Stimulated activated CD4-positive, alpha-beta T cell treated with anti-CD3 and anti-CD28 coated beads, Interleukin-4, amount 100 ng/mL, for 48 hours (primary cell): ENCODE results near the gene ZBTB6.
"Not testable (repeated sequence)": the region's sequence is repeated elsewhere in the genome, so short reads cannot be mapped to it uniquely, and the experiment has no call there.

Experiments
- DNase-seq, 2 donors: peaks; one replicate each; pipeline ENCODE4 v3.0.0-alpha.2; 2020; ENCODE audit warnings: low read depth in 2 of 2

ZBTB6 gene

GRCh38 chr9:122929796-122930354 is 16.8 kb upstream of the ZBTB6 start:
- DNase-seq = no peak

- no peak for DNase-seq
Observed at GRCh38 chr9:122923947-122924346, 10.8 kb upstream of the ZBTB6 start.

GRCh38 chr9:122922713-122923112 is 9.6 kb upstream of the ZBTB6 start:
- DNase-seq = no peak

- DNase-seq = no peak
Observed at GRCh38 chr9:122918310-122918709, 5.2 kb upstream of the ZBTB6 start.

- DNase-seq = no peak
Observed at GRCh38 chr9:122912671-122912963, 506 bp downstream of the ZBTB6 start.

GRCh38 chr9:122906122-122906521 is 7.0 kb downstream of the ZBTB6 start:
- not testable (repeated sequence) for DNase-seq

- peak; percentile 92 to 96 for DNase-seq
Observed at GRCh38 chr9:122904823-122905710, 8.1 kb downstream of the ZBTB6 start, which contains the start of gene RC3H2. TSS of gene RC3H2 (minus strand) at chr9:122905359. CDS start at chr9:122897509, 7,850 bp downstream.

- DNase-seq = no peak
Observed at GRCh38 chr9:122904466-122904822, 8.7 kb downstream of the ZBTB6 start.

- DNase-seq = no peak
Observed at GRCh38 chr9:122900791-122901190, 12.3 kb downstream of the ZBTB6 start.

- no peak for DNase-seq
Observed at GRCh38 chr9:122897969-122898368, 15.2 kb downstream of the ZBTB6 start.

GRCh38 chr9:122888480-122888879 is 24.6 kb downstream of the ZBTB6 start:
- DNase-seq = no peak

- DNase-seq = no peak
Observed at GRCh38 chr9:122883125-122883524, 30.0 kb downstream of the ZBTB6 start.

- no peak for DNase-seq
Observed at GRCh38 chr9:122879443-122879842, 33.7 kb downstream of the ZBTB6 start.

GRCh38 chr9:122875523-122875922 is 37.6 kb downstream of the ZBTB6 start:
- no peak for DNase-seq

GRCh38 chr9:122867276-122867675 is 45.8 kb downstream of the ZBTB6 start:
- not testable (repeated sequence) for DNase-seq

- DNase-seq = no peak
Observed at GRCh38 chr9:122866079-122866478, 47.0 kb downstream of the ZBTB6 start.

GRCh38 chr9:122865300-122865699 is 47.8 kb downstream of the ZBTB6 start:
- no peak for DNase-seq

- DNase-seq = no peak
Observed at GRCh38 chr9:122863407-122863806, 49.7 kb downstream of the ZBTB6 start.

GRCh38 chr9:122860319-122861142 is 52.6 kb downstream of the ZBTB6 start:
- no peak for DNase-seq
